MM.1S (cell line): ENCODE results near the gene MAD2L1BP.

ENCODE experiments used
- DNase-seq: peaks from one replicate; pipeline ENCODE4 v3.0.0-alpha.2; 2015
- H2AFZ ChIP-seq: fragments of 300-600 bp; sonication (generic); 2 replicates; pipeline ENCODE4 v1.6.0; 2016; ENCODE audit warnings: antibody characterized with exemption, low read length
- H3F3A ChIP-seq: fragments of 300-600 bp; sonication (generic); 2 replicates; pipeline ENCODE4 v1.6.1; 2016; ENCODE audit warnings: mild to moderate bottlenecking, antibody characterized with exemption, low read length, moderate library complexity, mixed read lengths; ENCODE audit not compliant: insufficient read depth
- H3K27ac ChIP-seq: fragments of 300-600 bp; sonication (generic); 2 replicates; pipeline ENCODE4 v1.5.1; 2016; ENCODE audit warnings: mild to moderate bottlenecking, low read length
- H3K27me3 ChIP-seq: fragments of 300-600 bp; sonication (generic); replicated peaks from 2 replicates; pipeline ENCODE4 v1.6.0; 2016; ENCODE audit warnings: low read length; ENCODE audit not compliant: insufficient read depth
- H3K36me3 ChIP-seq: fragments of 300-600 bp; sonication (generic); replicated peaks from 2 replicates; pipeline ENCODE4 v1.6.1; 2016; ENCODE audit warnings: mild to moderate bottlenecking, low read length, mixed read lengths; ENCODE audit not compliant: insufficient read depth
- H3K4me1 ChIP-seq: fragments of 300-600 bp; sonication (generic); 2 replicates; pipeline ENCODE4 v1.6.1; 2016; ENCODE audit warnings: low read length, mixed read lengths
- H3K4me2 ChIP-seq: fragments of 300-600 bp; sonication (generic); 2 replicates; pipeline ENCODE4 v1.6.0; 2016; ENCODE audit warnings: low read depth, low read length
- H3K4me3 ChIP-seq: fragments of 300-600 bp; sonication (generic); 2 replicates; pipeline ENCODE4 v1.5.1; 2016; ENCODE audit warnings: low read length, mixed read lengths
- H3K79me2 ChIP-seq: fragments of 300-600 bp; sonication (generic); 2 replicates; pipeline ENCODE4 v1.6.1; 2016; ENCODE audit warnings: mixed run types, low read length, mixed read lengths
- H3K9ac ChIP-seq: fragments of 300-600 bp; sonication (generic); 2 replicates; pipeline ENCODE4 v1.6.1; 2016; ENCODE audit warnings: low read length, mixed read lengths
- H3K9me2 ChIP-seq: fragments of 300-600 bp; sonication (generic); replicated peaks from 2 replicates; pipeline ENCODE4 v1.6.1; 2016; ENCODE audit warnings: mild to moderate bottlenecking, low read length, mixed read lengths; ENCODE audit not compliant: insufficient read depth
- H3K9me3 ChIP-seq: fragments of 300-600 bp; sonication (generic); replicated peaks from 2 replicates; pipeline ENCODE4 v1.6.1; 2016; ENCODE audit warnings: mild to moderate bottlenecking, low read length, mixed read lengths; ENCODE audit not compliant: insufficient read depth
- H4K20me1 ChIP-seq: fragments of 300-600 bp; sonication (generic); 2 replicates; pipeline ENCODE4 v1.6.1; 2016; ENCODE audit warnings: mild to moderate bottlenecking, low read length, moderate library complexity, mixed read lengths; ENCODE audit not compliant: insufficient read depth
- CTCF ChIP-seq: fragments of 300-600 bp; sonication (generic); IDR thresholded peaks from 2 replicates; pipeline ENCODE4 v1.5.1; 2016; ENCODE audit warnings: antibody characterized with exemption, low read length, mixed read lengths
- EZH2 ChIP-seq: fragments of 300-600 bp; sonication (generic); optimal IDR thresholded peaks from 2 replicates; pipeline ENCODE3; 2017; ENCODE audit warnings: low read depth, mild to moderate bottlenecking, antibody characterized with exemption, low read length, mixed read lengths
- EZH2phosphoT487 ChIP-seq: fragments of 300-600 bp; sonication (generic); IDR thresholded peaks from 2 replicates; pipeline ENCODE4 v1.6.1; 2018; ENCODE audit warnings: antibody characterized with exemption, low read length

Gene MAD2L1BP

GRCh38 chr6:43669922-43670622 lies 34.4 kb downstream of the MAD2L1BP start:
- Histone ChIP-seq H3K79me2 (no peaks in the 10 kb centered on the region), H3K36me3 (no peaks in the 10 kb centered on the region), H3K9me3 (no peaks in the 10 kb centered on the region), H3F3A (peaks cover 9% of the 10 kb centered on the region; the same call in 1 of the 2 replicates), H3K4me1 (peaks cover 49% of the 10 kb centered on the region), H3K9ac (no peak overlapping the region; the same call in 1 of the 2 replicates), H4K20me1 (no peaks in the 10 kb centered on the region), H2AFZ (no peak overlapping the region), H3K4me2 (peak overlapping the region; percentile 47; the same call in 1 of the 2 replicates), H3K27ac (peak overlapping the region; percentile 66), H3K9me2 (no peaks in the 10 kb centered on the region), H3K4me3 (no peak overlapping the region), H3K27me3 (no peaks in the 10 kb centered on the region)
- no peak for TF ChIP-seq EZH2phosphoT487
- no peak for TF ChIP-seq EZH2
- TF ChIP-seq CTCF = no peak
- peak; percentile 91 for DNase-seq

GRCh38 chr6:43670623-43670986 lies 35.0 kb downstream of the MAD2L1BP start:
- peak overlapping the region; percentile 66; the same call in 1 of the 2 replicates for H3K27ac ChIP-seq
- H3K36me3 ChIP-seq = no peaks in the 10 kb centered on the region
- no peaks in the 10 kb centered on the region for H3K27me3 ChIP-seq
- no peak overlapping the region for H2AFZ ChIP-seq
- H3K9ac ChIP-seq = no peak overlapping the region
- no peaks in the 10 kb centered on the region for H3K9me3 ChIP-seq
- H3K9me2 ChIP-seq = no peaks in the 10 kb centered on the region
- H3K4me2 ChIP-seq = peak overlapping the region; percentile 20; the same call in 1 of the 2 replicates
- H4K20me1 ChIP-seq = no peaks in the 10 kb centered on the region
- H3K4me1 ChIP-seq = peaks cover 49% of the 10 kb centered on the region
- no peaks in the 10 kb centered on the region for H3K79me2 ChIP-seq
- H3F3A ChIP-seq = peaks cover 9% of the 10 kb centered on the region; the same call in 1 of the 2 replicates
- TF ChIP-seq CTCF = no peak
- no peak for TF ChIP-seq EZH2
- no peak for TF ChIP-seq EZH2phosphoT487
- H3K4me3 ChIP-seq = no peak overlapping the region
- DNase-seq = no peak

- Histone ChIP-seq H3K27ac (peak overlapping the region; percentile 66; the same call in 1 of the 2 replicates), H3K36me3 (no peaks in the 10 kb centered on the region), H3K4me2 (no peak overlapping the region)
Observed at GRCh38 chr6:43671011-43671800, 35.6 kb downstream of the MAD2L1BP start.

More at GRCh38 chr6:43671011-43671800, 35.6 kb downstream of the MAD2L1BP start:
- H2AFZ ChIP-seq = no peak overlapping the region
- H3F3A ChIP-seq = peaks cover 9% of the 10 kb centered on the region; the same call in 1 of the 2 replicates
- no peaks in the 10 kb centered on the region for H3K27me3 ChIP-seq
- no peak overlapping the region for H3K4me3 ChIP-seq
- H3K9ac ChIP-seq = no peak overlapping the region
- H3K79me2 ChIP-seq = no peaks in the 10 kb centered on the region
- TF ChIP-seq EZH2phosphoT487 = no peak
- no peak for TF ChIP-seq CTCF
- no peak for TF ChIP-seq EZH2
- H4K20me1 ChIP-seq = no peaks in the 10 kb centered on the region
- no peaks in the 10 kb centered on the region for H3K9me3 ChIP-seq
- peaks cover 49% of the 10 kb centered on the region for H3K4me1 ChIP-seq
- no peak for DNase-seq
- no peaks in the 10 kb centered on the region for H3K9me2 ChIP-seq
